Colonic mucosa (tissue), 4 donors: ENCODE data around the gene MSN. TPM values are rescaled to one million over a fixed set of nuclear protein-coding genes. Genes with fewer than 3 reads are reported as not detected.
A peak's percentile ranks its signal among the peaks of the same experiment; 100 is the strongest.
"Not testable (repeated sequence)": the region's sequence is repeated elsewhere in the genome, so short reads cannot be mapped to it uniquely, and the experiment has no call there.

Experiments used
- DNase-seq: peaks from one replicate; pipeline ENCODE4 v3.0.0-alpha.2; 2020
- H3K27ac ChIP-seq: fragments of 200-600 bp; one replicate; pipeline ENCODE4 v1.8.0; 2021
- H3K27me3 ChIP-seq: fragments of 200-600 bp; one replicate; pipeline ENCODE4 v1.8.0; 2021
- H3K36me3 ChIP-seq: fragments of 200-600 bp; one replicate; pipeline ENCODE4 v1.8.0; 2021
- H3K4me1 ChIP-seq: fragments of 200-600 bp; one replicate; pipeline ENCODE4 v1.8.0; 2021; ENCODE audit warnings: mild to moderate bottlenecking
- H3K4me3 ChIP-seq: fragments of 200-600 bp; one replicate; pipeline ENCODE4 v1.8.0; 2021
- H3K9ac ChIP-seq, 2 donors: one replicate each; pipeline ENCODE4 v1.7.0; 2013; ENCODE audit warnings: control low read depth in 2 of 2, low read depth in 2 of 2, low read length in 2 of 2
- H3K9me3 ChIP-seq: fragments of 200-600 bp; one replicate; pipeline ENCODE4 v1.8.0; 2021
- intact Hi-C: fragments of 100-400 bp; cut with DNase I; formaldehyde crosslinking; loops from one replicate; pipeline ENCODE4 v1.14.1; 2022
- total RNA-seq, 2 donors: library from RNA; stranded (reverse); fragmentation: NEBNext Ultra II Directional in 1 of 2; extraction: Animal tissue kit (Norgen Biotek cat#: 25700) in 1 of 2; gene quantifications; one replicate each; pipeline ENCODE4 v1.2.1, GENCODE V29; 2021
- TF ChIP-seq, protein P1 (sequence below): fragments of 200-600 bp; IDR thresholded peaks from one replicate; pipeline ENCODE4 v1.8.0; 2022; ENCODE audit warnings: antibody characterized with exemption, mild to moderate bottlenecking
- donor health status: healthy.
- donor health status: DM: no; HTN: no; CAD: no.
- donor health status: DM: no; HTN: no; CAD: no.

The MSN gene
- 10 to 100 TPM; 27.5 to 62.7 TPM for total RNA-seq

DNA sequence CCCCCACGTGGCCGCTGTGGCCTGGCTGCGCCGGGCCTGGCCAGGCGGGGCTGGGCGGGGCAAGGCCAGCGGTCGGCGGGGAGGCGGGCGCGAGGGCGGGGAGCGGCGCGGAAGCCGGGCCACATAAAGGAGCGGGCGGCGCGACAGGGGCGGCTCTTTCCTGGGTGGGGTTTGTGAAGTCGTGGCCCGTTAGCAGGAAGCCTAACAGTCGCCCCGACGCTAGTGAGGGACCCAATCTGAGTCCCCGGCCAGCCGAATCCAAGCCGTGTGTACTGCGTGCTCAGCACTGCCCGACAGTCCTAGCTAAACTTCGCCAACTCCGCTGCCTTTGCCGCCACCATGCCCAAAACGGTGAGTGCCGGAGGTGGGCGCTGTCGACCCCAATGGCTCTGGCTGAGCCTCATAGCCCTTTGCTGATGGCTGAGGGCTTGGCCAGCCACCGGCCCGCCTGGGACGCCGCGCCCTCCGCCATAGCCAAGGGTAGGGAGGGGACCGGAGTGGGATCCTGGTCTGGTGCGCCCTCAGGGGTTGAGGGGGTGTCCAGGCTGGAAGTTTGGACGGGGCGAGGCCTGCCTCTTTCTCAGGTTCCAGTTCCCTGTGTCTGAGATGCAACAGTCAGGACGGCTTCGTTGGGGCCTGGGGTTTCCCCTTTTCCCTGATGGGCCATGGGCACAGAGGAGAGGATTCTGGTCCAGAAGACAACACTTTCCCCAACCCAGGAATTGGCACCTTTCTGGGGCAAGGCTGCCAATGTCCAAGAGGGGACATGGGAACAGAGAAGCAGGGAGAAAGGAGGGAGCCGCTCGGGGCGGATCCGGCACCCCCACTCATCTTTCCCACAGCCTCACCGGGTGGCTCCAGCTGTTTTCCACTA, at the start of gene MSN:
TSS of gene MSN (plus strand) at position 152 of the 874 bp plus-strand sequence. CDS start at position 340, 188 bp downstream.
- Histone ChIP-seq H3K9ac (peak within 1 kb of the TSS; percentile 42 to 95), H3K9me3 (no peaks in the 10 kb centered on the region), H3K27ac (peak within 1 kb of the TSS; percentile 87), H3K27me3 (no peaks in the 10 kb centered on the region), H3K36me3 (no peaks in the 10 kb centered on the region), H3K4me1 (no peaks in the 10 kb centered on the region), H3K4me3 (peak within 1 kb of the TSS; percentile 53)
- TF ChIP-seq, protein P1, sequence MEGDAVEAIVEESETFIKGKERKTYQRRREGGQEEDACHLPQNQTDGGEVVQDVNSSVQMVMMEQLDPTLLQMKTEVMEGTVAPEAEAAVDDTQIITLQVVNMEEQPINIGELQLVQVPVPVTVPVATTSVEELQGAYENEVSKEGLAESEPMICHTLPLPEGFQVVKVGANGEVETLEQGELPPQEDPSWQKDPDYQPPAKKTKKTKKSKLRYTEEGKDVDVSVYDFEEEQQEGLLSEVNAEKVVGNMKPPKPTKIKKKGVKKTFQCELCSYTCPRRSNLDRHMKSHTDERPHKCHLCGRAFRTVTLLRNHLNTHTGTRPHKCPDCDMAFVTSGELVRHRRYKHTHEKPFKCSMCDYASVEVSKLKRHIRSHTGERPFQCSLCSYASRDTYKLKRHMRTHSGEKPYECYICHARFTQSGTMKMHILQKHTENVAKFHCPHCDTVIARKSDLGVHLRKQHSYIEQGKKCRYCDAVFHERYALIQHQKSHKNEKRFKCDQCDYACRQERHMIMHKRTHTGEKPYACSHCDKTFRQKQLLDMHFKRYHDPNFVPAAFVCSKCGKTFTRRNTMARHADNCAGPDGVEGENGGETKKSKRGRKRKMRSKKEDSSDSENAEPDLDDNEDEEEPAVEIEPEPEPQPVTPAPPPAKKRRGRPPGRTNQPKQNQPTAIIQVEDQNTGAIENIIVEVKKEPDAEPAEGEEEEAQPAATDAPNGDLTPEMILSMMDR: no peak
- intact Hi-C loops: no loop called here
- DNase-seq: peak; percentile 68

DNA sequence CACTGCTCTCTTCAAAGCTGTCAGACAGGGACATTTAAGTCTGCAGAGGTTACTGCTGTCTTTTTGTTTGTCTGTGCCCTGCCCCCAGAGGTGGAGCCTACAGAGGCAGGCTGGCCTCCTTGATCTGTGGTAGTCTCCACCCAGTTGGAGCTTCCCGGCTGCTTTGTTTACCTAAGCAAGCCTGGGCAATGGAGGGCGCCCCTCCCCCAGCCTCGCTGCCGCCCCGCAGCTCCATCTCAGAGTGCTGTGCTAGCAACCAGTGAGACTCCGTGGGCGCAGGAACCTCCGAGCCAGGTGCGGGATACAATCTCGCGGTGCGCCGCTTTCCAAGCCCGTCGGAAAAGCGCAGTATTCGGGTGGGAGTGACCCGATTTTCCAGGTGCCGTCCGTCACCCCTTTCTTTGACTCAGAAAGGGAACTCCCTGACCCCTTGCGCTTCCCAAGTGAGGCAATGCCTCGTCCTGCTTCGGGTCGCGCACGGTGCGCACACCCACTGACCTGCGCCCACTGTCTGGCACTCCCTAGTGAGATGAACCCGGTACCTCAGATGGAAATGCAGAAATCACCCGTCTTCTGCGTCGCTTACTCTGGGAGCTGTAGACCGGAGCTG, 47.3 kb upstream of the MSN start:
- H3K4me3 ChIP-seq, H3K9me3 ChIP-seq, H3K9ac ChIP-seq, H3K4me1 ChIP-seq, H3K27me3 ChIP-seq, H3K27ac ChIP-seq, intact Hi-C loops, H3K36me3 ChIP-seq, DNase-seq: not testable (repeated sequence)

DNA sequence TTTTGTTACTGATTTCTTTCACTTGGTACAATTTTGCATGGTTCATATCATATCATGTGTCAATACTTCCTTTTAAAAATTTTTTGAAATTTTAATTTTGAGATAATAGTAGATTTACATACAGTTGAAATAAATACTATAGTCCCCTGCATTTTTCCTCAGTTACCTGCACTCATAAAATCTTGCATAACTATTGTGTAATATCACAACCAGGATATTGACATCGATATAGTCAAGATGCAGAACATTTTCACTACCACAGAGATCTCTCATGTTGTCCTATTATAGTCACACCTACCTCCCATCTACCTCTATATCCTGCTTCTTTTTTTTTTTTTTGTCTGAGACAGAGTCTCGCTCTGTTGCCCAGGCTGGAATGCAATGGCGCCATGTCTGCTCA, 36.7 kb upstream of the MSN start:
- no peaks in the 10 kb centered on the region for H3K36me3 ChIP-seq
- no peaks in the 10 kb centered on the region for H3K4me1 ChIP-seq
- TF ChIP-seq, protein P1: no peak
- H3K9ac ChIP-seq: no peak overlapping the region
- no peaks in the 10 kb centered on the region for H3K27me3 ChIP-seq
- no peak overlapping the region for H3K4me3 ChIP-seq
- H3K9me3 ChIP-seq: no peaks in the 10 kb centered on the region
- no peak for DNase-seq
- intact Hi-C loops: no loop called here
- no peak overlapping the region for H3K27ac ChIP-seq

DNA sequence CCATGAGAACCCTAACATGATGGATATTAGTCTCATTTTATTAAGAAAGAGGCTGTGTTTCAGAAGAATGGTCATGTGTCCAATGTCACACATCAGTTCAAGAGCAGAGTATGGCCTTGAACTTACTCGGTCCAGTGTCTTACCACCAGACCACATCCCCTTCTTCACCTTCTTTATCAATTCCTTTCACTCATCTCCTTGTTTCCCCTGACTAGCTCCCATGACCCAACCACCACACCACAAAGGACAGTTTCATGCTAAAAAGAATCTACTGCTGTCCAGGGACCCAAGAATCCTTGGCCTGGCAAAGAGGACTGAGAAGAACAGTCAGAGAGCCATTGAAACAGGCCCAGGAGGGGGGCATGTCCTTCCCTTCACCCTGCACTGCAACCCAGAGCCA, 33.6 kb upstream of the MSN start:
- intact Hi-C loops: no loop called here

DNA sequence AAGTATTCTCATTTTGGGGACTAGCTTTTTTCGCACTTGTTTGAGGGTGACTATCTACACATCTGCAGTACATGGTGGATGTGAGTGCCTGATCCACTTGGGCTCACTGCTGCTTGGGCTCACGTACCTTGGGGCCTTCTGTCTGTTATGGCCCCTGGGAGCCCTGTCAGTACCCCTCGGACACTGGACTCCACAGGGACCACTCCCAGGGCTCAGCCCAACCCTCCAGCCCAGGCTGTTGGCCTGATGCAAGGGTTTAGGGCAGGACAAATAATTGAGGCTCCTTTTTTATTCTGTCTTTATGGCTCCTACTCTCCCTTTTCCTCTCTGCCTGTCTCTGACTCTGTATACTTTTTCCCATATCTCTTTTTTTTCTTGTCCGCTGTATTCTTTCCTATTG, 32.7 kb upstream of the MSN start:
- DNase-seq: no peak

More for the DNA sequence above, 33.6 kb upstream of the MSN start:
- Histone ChIP-seq H3K4me1 (no peaks in the 10 kb centered on the region), H3K9ac (no peak overlapping the region), H3K4me3 (no peak overlapping the region), H3K36me3 (no peaks in the 10 kb centered on the region), H3K27ac (no peak overlapping the region), H3K9me3 (no peaks in the 10 kb centered on the region), H3K27me3 (no peaks in the 10 kb centered on the region)
- DNase-seq: no peak
- TF ChIP-seq, protein P1: no peak

More for the DNA sequence above, 32.7 kb upstream of the MSN start:
- Histone ChIP-seq H3K9me3 (no peaks in the 10 kb centered on the region), H3K4me1 (no peaks in the 10 kb centered on the region), H3K36me3 (no peaks in the 10 kb centered on the region), H3K9ac (no peak overlapping the region), H3K27me3 (no peaks in the 10 kb centered on the region), H3K4me3 (no peak overlapping the region), H3K27ac (no peak overlapping the region)
- intact Hi-C loops: no loop called here
- TF ChIP-seq, protein P1: no peak
